Stimulated activated CD4-positive, alpha-beta T cell treated with anti-CD3 and anti-CD28 coated beads, TNF-alpha, amount 100 ng/mL, for 48 hours (primary cell): Measurements from ENCODE around the gene NXPH3.
A peak's percentile ranks its signal among the peaks of the same experiment; 100 is the strongest.
"Not testable (repeated sequence)": the region's sequence is repeated elsewhere in the genome, so short reads cannot be mapped to it uniquely, and the experiment has no call there.

Source experiments
- DNase-seq, 3 donors: peaks; one replicate each; pipeline ENCODE4 v3.0.0-alpha.2; 2020; ENCODE audit warnings: low read depth in 3 of 3

Gene NXPH3

DNA sequence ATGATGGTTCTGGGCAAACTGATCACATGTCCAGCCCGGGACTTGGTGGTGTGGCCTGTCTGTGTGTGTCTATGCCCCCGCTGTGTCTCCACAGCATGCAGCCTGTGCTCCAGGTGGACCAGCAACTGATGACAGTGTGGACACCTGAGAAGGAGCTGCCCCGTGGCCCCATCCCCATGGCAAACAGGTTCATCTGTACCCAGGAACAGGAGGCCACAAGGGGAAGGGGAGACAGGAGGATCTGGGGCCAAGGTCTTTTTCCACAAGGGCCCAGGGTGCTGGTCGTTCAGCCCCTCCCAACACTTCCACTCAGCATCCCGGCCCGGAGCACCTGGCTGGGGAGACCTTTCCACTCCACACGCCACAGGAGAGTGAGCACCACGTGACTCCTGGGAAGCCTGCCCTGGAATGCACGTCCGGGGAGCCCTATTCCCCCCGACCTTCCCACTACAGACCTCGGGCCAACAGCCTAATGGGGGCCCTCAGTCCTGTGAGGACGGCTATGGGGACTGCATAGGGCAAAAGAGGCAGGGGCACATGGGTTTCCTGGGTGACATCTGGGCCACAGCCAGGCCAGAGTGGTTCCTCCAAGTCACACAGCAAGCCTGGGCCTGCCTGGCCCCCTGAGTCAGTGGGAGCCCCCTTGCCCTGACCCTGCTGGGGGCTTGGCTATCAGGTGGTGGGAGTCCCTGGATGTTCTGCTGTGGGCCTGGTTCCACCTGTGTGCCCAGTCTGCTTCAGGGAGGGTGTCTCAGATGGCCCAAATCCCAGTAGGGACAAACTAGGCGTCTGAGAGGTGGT is 20.8 kb upstream of the NXPH3 start:
- no peak for DNase-seq

DNA sequence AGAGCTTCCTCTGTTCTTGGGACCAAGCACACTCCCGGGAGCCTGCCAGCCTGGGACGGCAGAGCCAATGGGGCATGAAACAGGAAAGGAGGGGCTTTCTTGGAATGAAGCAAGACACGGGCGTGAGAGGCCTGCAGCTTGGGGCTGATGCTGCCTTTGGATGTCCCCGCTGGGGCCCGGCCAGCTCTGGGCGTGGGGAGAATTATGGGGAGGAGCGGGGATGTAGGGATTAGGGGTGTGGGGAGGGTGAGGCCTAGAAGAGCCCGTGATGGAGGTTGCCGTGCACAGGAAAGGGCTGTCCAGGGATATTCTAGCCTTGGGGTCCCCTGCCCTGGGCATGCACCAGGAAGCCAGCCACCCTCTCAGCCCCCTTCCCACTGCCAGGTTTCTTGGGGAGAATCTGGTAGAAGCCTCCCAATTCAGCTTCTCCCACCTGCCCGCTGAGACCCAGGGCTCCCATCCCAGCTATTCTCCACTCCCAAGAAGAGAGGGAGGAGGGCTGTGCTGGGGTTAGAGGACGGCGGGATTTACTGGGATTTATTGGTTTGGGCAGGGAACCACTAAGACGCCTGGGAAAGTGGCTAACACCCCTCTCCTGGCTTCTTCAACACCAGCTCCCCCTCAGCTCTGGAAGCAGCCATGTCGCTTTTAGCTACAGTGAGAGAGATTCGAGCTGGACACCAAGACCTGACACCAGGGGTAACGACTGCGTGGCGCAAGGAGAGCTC is 20.0 kb upstream of the NXPH3 start:
- no peak for DNase-seq

DNA sequence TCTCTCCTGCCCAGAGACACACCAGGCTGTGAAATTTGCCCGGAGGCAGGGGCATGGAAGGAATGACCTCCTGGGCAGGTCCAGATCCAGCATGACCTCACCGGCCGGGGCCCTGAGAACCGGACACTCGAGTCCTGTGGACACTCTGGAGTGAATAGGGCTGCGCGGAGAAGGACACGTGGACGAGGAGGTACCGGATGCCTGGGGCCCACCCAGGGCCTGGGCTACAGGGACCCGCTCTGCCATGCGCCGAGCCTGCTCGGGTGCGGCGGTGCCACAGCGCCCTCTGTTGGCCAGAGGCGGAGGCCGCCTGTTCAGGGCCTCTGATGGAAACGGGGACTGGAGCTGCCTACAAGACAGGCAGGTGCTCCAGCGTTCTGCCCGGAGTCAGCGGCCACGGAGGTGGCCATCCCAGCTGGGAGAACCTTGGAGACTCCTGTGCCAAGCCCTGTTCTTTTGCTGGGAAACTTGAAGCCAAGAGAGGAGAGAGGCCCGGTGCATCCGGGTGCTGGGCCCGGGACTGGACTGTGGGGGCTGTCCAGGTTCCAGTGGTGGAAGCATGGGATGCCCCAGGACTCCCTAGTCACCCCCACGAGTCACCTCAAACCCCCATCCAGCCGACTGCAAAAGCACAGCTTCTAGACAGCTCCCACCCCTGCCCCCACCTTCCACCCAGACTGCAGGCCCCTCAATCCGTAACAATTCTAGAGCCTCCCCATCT is 19.3 kb upstream of the NXPH3 start:
- peak; percentile 74 to 78 (median 77) for DNase-seq

DNA sequence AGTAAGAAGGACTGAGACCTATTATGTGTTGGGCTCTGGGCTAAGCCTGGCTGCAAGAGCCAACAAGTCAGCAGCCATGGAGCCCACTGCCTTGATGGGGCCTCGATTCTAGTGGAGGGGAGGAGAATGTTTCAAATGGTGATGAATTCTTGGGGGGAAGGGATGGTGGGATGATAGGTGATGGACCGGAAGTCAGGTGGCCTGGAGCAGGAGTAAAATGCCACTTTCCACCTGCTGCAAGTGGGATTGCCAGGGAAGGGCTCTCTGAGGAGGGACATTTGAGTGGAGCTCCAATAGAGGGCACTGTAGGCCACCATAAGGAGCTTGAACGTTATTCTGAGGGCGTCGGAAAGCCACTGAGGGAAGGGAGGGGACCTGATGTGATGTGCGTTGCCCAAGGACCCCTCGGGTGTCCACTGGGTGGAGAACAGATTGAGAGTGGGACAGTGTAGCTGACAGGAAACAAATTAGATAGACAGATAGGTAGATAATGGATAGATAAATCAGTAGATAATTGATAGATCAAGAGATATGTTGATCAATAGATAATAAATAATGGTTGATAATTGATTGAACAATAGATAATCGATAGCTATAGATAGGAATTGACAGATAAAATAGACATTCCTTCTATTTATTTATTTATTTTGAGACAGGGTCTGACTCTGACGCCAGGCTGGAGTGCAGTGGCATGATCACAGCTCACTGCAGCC is 18.2 kb upstream of the NXPH3 start:
- DNase-seq: no peak

DNA sequence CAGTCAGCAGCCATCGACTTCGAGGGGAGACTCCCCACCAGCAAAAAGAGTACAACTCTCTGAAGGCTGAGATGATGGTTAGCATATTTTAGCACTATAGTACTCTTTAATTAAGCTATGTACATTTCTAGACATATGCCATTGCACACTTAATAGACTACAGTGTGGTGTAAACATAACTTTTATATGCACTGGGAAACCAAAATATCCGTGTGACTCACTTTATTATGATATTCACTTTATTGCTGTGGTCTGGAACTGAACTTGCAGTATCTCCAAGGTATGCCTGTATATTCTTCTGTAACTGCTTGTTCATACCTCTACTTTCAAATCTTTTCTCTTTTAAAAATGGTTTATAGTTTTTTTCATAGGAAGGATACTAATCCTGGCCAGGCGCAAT is 11.0 kb upstream of the NXPH3 start:
- no peak for DNase-seq

DNA sequence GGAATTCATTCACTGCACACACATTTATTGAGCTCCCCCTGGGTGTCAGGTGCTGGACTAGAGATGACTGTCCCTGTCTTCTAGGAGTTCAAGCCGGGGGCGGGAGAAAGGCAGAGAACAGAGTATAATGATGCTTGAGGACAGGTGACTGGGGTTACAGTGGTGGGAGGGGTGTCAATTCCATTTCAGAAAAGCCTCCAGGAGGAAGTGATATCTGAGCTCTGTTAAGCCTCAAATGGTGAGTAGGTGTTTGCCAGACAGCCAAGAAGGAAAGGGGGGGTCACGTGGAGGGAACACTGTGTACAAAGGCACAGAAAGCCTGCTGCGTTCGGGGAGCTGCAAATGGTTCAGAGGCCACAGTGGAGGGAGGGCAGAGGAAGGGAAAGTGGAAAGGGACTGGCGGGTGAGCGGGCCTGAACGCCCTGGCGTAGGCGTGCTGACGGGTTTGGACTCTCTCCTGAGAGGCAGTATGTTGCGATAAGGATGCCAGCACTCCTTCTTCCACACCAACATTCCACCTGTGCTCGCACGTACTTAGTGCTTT is 9.7 kb upstream of the NXPH3 start:
- DNase-seq: no peak

DNA sequence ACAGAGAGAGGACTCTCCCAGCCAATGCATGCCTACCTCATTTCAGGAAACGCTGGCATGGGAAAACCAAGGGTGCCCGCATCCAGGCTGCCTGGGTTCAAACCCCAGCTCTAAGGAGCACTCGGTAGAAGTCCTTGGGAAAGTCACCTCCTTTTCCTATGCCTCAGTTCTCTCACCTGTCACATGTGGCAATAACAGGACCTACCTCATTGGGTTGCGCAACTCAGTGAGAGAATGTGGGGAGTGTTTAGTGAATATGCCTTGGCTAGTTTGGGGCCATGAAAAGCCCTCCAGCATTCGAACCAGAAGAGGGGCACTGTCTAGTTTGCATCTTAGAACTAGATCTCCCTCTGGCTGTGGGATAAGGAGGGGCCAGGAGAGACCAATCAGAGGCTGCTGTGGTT is 9.0 kb upstream of the NXPH3 start:
- DNase-seq: no peak

DNA sequence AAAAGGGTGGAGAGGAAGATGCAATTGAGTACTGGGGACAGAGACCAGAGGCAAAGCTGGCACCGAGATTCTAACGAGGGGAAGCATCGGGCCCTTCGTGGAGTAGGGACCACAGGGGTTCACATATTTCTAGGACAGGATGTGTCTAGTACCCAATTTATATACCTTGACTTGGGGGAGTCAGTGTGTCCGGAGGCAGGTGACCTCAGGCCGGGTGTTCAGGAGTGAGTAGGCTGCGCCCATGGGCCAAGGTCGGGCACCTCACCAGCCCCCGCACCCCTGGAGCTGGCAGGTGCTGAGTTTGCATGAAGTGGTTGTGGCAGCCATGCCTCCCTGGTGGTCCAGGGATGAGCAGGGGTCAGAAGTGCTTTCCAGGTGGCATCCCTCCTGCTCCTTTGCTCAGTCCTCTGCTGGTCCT is 8.6 kb upstream of the NXPH3 start:
- no peak for DNase-seq

DNA sequence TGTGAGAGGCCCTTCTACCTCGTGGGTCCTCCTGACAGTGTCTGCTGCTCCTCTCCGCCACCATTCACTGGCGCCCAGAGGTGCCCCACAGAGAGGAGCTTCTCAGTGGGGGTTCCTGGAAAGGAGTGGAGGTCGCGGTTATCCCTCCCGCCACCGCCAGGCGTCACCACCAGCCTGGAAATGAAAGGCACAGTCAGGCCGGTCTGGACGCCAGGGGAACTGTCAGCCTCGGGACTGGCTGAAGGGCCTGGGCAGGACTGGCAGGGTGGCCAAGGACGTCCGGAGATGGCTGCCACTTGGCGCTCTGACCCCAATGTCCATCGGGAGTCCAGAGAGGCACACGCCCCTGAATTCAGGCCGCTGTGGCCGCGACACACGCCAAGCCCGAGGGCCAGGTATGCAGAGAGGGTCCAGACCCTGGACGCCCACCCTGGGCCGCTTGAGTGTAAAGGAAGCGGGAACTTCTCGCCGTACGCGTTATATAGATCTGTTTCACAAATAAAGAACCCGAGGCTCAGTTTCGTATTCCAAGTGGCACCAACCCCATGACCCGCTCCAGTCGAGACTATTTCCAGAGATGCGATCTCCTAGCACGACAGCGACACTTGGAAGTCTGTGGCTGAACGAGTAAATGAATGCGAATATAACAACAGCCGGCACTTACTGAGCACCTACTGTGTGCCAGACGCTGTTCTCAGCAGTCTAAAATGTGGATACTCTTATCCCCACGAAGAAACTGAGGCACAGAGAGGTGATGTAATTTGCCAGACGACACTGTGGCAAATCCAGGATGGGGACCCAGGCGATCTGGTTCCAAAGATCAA is 7.6 kb upstream of the NXPH3 start:
- DNase-seq: peak; percentile 72 to 80 (median 73)

DNA sequence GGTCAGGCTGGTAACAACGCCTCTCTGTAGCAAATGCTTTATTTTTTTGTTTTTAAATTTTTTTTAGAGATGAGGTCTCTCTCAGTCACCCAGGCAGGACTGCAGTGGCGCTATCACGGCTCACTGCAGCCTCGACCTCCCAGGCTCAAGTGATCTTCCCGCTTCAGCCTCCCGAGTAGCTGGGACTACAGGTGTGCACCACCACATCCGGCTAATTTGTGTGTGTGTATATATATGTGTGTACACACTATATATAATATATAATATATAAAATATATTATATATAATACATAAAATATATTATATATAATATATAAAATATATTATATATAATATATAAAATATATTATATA is 7.0 kb upstream of the NXPH3 start:
- not testable (repeated sequence) for DNase-seq

DNA sequence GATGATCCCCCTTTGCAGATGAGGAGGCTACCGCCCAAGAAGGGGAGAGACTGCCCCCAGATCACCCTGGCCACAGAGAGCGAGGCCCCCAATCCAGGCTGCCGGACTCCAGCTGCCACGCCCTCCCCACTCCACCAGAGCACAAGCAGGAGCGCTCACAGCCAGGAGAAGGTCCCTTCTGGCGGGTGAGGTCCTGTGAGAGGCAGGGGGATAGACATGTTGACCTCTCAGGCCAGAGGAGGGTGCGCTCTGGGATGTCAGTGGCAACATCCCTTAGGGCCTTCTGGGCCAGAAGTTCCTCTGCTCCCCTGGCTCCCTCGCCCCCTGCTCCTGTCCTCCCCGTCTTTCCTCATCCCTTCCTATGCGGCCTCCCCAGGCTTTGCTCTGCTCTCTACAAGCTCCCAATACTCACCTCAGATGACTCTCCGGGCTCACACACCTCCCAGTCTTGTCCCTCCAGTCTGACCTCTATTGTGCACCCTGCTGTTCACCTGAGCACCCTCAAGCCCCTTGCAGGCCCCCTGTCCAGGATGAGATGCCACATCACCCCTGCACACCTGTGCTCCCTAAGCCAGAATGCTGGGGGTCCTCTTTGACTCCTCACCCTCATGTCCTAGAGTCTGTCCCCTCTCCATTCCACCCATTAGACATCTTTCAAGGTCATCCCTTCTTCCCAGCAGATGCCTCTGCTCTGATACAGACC is 5.0 kb upstream of the NXPH3 start:
- no peak for DNase-seq

DNA sequence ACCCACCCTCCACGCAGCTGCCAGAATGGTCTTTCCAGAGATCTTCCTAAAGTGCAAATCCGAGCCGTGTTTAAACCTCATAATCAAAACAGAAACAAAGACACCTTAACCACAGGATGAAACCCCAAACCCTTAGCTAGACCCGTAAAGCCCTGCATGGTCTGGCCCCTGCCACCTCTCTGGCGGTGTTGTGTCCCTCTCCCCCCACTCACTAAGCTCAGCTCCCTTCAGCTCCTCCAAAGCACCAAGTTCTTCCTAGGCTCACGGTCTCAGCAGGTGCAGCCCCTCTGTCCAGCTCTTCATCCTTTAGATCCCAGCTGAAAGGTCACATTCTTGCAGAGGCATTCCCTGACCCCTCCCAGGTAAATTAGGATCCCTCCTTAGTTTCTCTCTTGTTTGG is 4.4 kb upstream of the NXPH3 start:
- no peak for DNase-seq

DNA sequence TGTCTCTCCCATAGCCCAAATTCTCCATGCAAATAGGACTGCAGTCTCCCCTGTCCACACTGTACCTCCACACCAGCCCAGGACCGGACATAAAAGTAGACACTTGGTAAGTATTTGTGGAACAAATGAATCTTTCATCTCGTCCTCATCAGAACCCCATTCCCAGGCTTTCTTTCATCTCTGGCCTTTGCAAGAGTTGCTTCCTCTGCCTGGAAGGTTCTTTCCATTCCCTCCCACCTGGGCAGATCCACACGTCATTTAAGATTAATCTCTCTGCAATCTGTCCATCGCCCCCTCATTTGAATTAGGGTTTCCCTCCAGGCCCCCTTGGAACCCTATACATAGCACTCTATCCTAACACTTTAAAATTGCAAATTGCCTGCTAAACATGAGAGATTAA is 3.9 kb upstream of the NXPH3 start:
- DNase-seq: no peak

DNA sequence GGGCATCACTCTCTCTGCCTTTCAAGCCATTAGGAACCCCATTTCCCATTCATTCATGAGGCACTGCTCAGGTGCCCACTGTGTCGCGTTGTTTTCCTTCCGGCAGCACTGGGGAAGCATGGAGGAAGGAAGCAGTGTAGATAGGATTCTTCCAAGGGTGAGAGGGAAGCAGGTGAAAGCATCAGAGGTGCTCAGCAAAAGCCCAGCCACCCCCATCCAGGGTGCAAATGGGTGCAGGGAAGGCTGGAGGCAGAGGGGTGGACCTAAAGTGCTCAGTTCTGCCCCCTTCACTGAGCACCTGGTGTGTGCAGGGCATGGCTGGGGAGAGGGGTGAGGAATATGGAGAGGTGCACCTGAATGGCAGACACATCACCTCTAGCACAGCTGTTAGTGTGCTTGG is 3.4 kb upstream of the NXPH3 start:
- no peak for DNase-seq

DNA sequence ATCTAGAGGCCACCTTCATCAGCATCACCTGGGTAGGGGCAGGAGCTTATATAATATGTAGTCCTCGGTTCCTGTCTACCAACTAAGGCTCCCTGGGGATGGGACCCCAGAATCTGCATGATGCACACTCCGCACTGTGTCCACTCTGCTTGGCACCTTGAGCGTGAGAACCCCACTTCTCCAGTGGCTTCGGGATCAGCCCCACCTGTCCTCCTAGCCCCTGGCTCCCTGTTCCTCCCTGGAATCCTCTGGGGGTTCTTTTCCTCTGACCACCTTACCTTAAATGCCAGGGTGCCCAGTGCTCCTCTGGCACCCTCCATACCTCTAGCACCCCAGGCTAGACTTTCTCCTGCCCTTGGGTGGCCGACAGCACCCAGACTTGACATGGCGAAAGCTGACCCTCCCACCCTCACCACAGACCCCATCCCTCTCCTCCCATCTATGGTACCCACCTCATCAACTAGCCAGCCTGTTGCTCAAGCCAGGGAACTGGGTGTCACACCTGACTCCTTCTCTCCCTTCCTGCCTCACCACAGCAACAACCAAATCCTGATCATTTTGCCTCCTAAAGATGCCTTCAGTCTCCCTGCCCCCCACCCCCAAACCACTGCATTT is 2.8 kb upstream of the NXPH3 start:
- no peak for DNase-seq

DNA sequence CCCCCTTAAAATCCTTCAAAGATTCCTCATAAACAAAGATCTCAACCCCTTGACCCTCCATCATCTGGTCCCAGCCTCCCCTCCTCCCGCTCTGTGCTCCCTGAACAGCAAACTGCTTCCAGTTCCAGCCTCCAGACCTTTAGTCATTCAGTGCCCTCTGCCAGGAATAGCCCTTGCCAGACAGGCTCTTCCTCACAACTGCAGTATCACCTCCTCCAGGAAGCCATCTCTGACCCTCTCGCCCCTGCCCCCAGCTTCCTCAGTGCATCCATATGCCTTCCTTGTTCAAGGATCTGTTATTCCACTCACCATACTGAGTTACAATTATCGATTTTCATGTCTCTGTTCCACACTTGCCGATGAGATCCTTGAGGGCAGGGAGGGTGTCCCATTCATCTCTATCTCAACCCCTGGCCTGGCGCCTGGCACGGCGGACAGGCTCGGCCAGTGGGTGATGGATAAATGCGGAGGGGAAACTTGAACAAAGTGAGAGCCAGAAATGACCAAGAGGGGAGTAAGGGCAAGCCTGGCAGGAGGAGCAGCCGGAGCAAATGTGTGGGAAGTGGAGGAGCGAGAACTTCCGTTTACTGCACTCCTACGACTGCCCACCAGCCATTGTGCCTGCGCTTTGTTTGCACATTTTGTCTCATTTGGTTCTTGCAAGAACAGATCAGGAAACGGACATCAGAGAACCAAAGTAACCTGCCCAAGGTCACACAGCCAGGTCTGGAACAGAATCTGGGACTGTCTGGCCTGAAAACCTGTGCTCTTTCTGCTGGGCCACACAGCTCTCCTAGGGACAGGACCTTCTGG is 2.0 kb upstream of the NXPH3 start:
- no peak for DNase-seq

DNA sequence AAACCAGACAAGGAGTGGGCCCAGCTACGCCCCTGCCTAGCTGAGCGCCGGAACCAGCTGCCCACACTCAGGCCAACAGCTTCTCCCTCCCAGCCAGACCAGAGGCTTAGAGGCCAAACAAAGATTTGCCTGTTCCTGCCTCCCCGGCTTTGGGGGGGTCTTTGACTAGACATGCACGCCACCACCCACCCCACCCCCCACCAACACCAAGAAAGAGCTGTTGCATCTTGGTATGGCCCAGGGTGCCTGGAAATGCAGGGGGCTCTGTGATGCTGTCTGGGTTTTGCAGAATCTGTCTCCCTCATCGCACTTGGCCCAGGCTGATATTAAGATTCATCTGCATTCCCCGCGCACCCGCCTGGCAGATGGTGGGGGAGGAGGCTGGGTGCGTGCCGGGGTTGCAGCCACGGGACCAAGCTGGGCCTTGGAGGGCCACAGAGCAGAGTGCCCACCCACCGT is 1.3 kb upstream of the NXPH3 start:
- no peak for DNase-seq

DNA sequence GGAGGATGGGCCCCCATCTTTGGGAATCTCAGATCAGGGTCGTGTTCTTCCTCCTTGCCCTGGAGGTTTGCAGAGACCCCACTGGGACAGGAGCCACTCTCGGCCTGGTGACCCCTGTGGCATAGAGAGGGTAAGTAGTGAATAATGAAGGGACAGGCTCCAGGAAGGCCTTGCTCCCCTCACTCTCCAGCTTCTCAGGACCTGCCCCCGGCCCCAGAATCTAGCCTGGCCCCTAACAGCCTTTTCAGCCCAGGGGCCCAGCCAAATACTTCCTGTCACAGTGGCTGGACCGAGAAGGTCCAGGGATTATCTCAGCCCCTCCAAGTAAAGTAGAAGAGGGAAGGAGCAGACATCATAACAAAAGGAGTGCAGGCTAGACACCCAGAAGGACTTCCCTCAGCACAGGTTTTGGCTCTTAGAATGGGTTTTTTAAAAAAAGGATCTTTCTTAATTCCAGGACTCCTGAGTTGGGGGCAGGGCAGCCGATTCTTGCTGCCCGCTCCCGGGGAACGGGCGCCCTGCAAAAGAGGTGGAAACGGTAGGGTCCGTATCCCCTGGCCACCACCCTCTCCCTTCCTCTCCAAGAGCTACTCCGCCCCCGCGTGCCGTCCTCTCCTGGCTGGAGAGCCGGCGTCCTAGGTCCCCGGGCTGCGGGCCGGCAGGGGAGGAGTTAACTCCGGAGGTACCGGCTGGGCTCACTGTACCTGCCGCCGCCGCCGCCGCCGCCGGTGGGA is 559 bp upstream of the NXPH3 start:
- no peak for DNase-seq
